Neural progenitor cell (in vitro differentiated cells): ENCODE measurements around the gene IFI27. TPM values are rescaled to one million over a fixed set of nuclear protein-coding genes. Genes with fewer than 3 reads are reported as not detected.
"Not testable (repeated sequence)": the region's sequence is repeated elsewhere in the genome, so short reads cannot be mapped to it uniquely, and the experiment has no call there.

Experiments used
- DNase-seq: peaks from one replicate; pipeline ENCODE4 v3.0.0-alpha.2; 2016; ENCODE audit warnings: low spot score
- H2AFZ ChIP-seq: fragments of 200-600 bp; sonication (generic); replicated peaks from 2 replicates; pipeline ENCODE4 v1.6.1; 2016; ENCODE audit warnings: antibody characterized with exemption
- H3F3A ChIP-seq: fragments of 200-600 bp; sonication (generic); 2 replicates; pipeline ENCODE4 v1.6.1; 2016; ENCODE audit warnings: antibody characterized with exemption, low read depth
- H3K27ac ChIP-seq: fragments of 200-600 bp; sonication (generic); 2 replicates; pipeline ENCODE4 v1.5.1; 2016; ENCODE audit warnings: mild to moderate bottlenecking
- H3K27me3 ChIP-seq: fragments of 200-600 bp; sonication (generic); 2 replicates; pipeline ENCODE4 v1.6.1; 2016; ENCODE audit warnings: mild to moderate bottlenecking, moderate library complexity
- H3K36me3 ChIP-seq: fragments of 200-600 bp; sonication (generic); 2 replicates; pipeline ENCODE4 v1.5.1; 2016
- H3K4me1 ChIP-seq: fragments of 200-600 bp; sonication (generic); 2 replicates; pipeline ENCODE4 v1.6.1; 2016; ENCODE audit warnings: mixed run types
- H3K4me2 ChIP-seq: fragments of 200-600 bp; sonication (generic); 2 replicates; pipeline ENCODE4 v1.6.1; 2016
- H3K4me3 ChIP-seq: fragments of 200-600 bp; sonication (generic); 2 replicates; pipeline ENCODE4 v1.5.1; 2016
- H3K79me2 ChIP-seq: fragments of 200-600 bp; sonication (generic); 2 replicates; pipeline ENCODE4 v1.6.1; 2016; ENCODE audit warnings: low read depth
- H3K9ac ChIP-seq: fragments of 200-600 bp; sonication (generic); 2 replicates; pipeline ENCODE4 v1.6.1; 2016
- H3K9me3 ChIP-seq: fragments of 200-600 bp; sonication (generic); 2 replicates; pipeline ENCODE4 v1.5.1; 2016; ENCODE audit warnings: low read depth
- H4K20me1 ChIP-seq: fragments of 200-600 bp; sonication (generic); 2 replicates; pipeline ENCODE4 v1.6.1; 2016; ENCODE audit warnings: low read depth
- H3K27ac Mint-ChIP-seq: 3 replicates; pipeline ENCODE4 v1.8.0; 2021; ENCODE audit warnings: mixed read lengths
- H3K27me3 Mint-ChIP-seq: 2 replicates; pipeline ENCODE4 v1.8.0; 2022; ENCODE audit warnings: low read depth, mild to moderate bottlenecking, inconsistent platforms, moderate library complexity, mixed read lengths; ENCODE audit not compliant: insufficient read depth
- H3K36me3 Mint-ChIP-seq: 3 replicates; pipeline ENCODE4 v1.8.0; 2021; ENCODE audit warnings: mixed read lengths
- H3K4me1 Mint-ChIP-seq: 3 replicates; pipeline ENCODE4 v1.8.0; 2021; ENCODE audit warnings: mixed read lengths
- H3K4me3 Mint-ChIP-seq: 3 replicates; pipeline ENCODE4 v1.8.0; 2021; ENCODE audit warnings: mild to moderate bottlenecking, moderate library complexity, mixed read lengths
- H3K9me3 Mint-ChIP-seq: 3 replicates; pipeline ENCODE4 v1.8.0; 2020; ENCODE audit warnings: mixed read lengths
- CTCF ChIP-seq: fragments of 200-600 bp; sonication (generic); IDR thresholded peaks from 2 replicates; pipeline ENCODE4 v1.5.1; 2017; ENCODE audit warnings: antibody characterized with exemption, mild to moderate bottlenecking
- EZH2 ChIP-seq: fragments of 200-600 bp; sonication (generic); IDR thresholded peaks from 2 replicates; pipeline ENCODE4 v1.6.1; 2017; ENCODE audit warnings: antibody characterized with exemption, mild to moderate bottlenecking, moderate library complexity
- EZH2phosphoT487 ChIP-seq: fragments of 200-600 bp; sonication (generic); IDR thresholded peaks from 2 replicates; pipeline ENCODE4 v1.6.1; 2017; ENCODE audit warnings: antibody characterized with exemption
- total RNA-seq: library from RNA; depleted of rRNA; stranded (reverse); fragments of >200 nt; gene quantifications from 2 replicates; pipeline ENCODE4 v1.2.3, GENCODE V29; 2015; ENCODE audit warnings: low replicate concordance

The IFI27 gene
- total RNA-seq, 1 donor from 2014 or later, result 0.69 TPM

GRCh38 chr14:94153750-94154342, 43.3 kb downstream of the IFI27 start:
- H3K9me3 ChIP-seq, result no peaks in the 10 kb centered on the region
- no peak for DNase-seq

DNA sequence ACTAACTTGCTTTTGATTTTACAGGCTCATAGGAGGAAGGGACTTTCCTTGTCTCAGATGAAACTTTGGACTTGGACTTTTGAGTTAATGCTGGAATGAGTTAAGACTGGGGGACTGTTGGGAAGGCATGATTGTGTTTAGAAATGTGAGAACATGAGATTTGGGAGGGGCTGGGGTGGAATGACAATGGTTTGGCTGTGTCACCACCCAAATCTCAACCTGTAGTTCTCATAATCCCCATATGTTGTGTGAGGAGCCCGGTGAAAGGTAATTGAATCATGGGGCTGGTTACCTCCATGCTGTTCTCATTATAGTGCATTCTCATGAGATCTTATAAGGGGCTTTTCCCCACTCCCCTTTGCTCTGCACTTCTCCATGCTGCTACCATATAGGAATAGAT, 45.6 kb downstream of the IFI27 start:
- H3K4me3 Mint-ChIP-seq, H3K4me1 ChIP-seq, H3K36me3 ChIP-seq, H3K27ac ChIP-seq, H3K4me2 ChIP-seq, H3K36me3 Mint-ChIP-seq, H3K9me3 ChIP-seq, H3K27me3 Mint-ChIP-seq, DNase-seq, H2AFZ ChIP-seq, H3K9ac ChIP-seq, H3K79me2 ChIP-seq, H3K4me3 ChIP-seq, H4K20me1 ChIP-seq, H3F3A ChIP-seq, H3K27ac Mint-ChIP-seq, H3K27me3 ChIP-seq: not testable (repeated sequence)
- Mint-ChIP-seq H3K4me1 (peaks cover 18% of the 10 kb centered on the region), H3K9me3 (peaks cover 14% of the 10 kb centered on the region)

More at GRCh38 chr14:94153750-94154342, 43.3 kb downstream of the IFI27 start:
- H4K20me1 ChIP-seq, result no peaks in the 10 kb centered on the region
- Mint-ChIP-seq H3K4me1 (peaks cover 18% of the 10 kb centered on the region), H3K36me3 (peaks cover 4% of the 10 kb centered on the region), H3K9me3 (peaks cover 16% of the 10 kb centered on the region), H3K4me3 (no peak overlapping the region), H3K27ac (no peak overlapping the region), H3K27me3 (peaks cover 5% of the 10 kb centered on the region)
- H2AFZ ChIP-seq, result no peak overlapping the region
- no peak overlapping the region for H3K4me3 ChIP-seq
- H3F3A ChIP-seq, result no peaks in the 10 kb centered on the region
- no peak overlapping the region for H3K27ac ChIP-seq
- no peak overlapping the region for H3K4me2 ChIP-seq
- no peaks in the 10 kb centered on the region for H3K27me3 ChIP-seq
- TF ChIP-seq CTCF (no peak), EZH2phosphoT487 (no peak), EZH2 (no peak)
- no peak overlapping the region for H3K9ac ChIP-seq
- H3K79me2 ChIP-seq, result no peaks in the 10 kb centered on the region
- H3K36me3 ChIP-seq, result no peaks in the 10 kb centered on the region
- H3K4me1 ChIP-seq, result no peaks in the 10 kb centered on the region

- Histone ChIP-seq H3K79me2 (no peaks in the 10 kb centered on the region), H3K9ac (no peak overlapping the region), H3K27ac (no peak overlapping the region), H3K36me3 (no peaks in the 10 kb centered on the region), H3F3A (no peaks in the 10 kb centered on the region), H2AFZ (no peak overlapping the region), H3K9me3 (no peaks in the 10 kb centered on the region), H3K27me3 (no peaks in the 10 kb centered on the region), H3K4me3 (no peak overlapping the region), H3K4me1 (no peaks in the 10 kb centered on the region), H4K20me1 (no peaks in the 10 kb centered on the region), H3K4me2 (no peak overlapping the region)
- Mint-ChIP-seq H3K27me3 (peaks cover 5% of the 10 kb centered on the region), H3K9me3 (peaks cover 14% of the 10 kb centered on the region), H3K36me3 (peaks cover 4% of the 10 kb centered on the region), H3K4me3 (no peak overlapping the region), H3K4me1 (peaks cover 21% of the 10 kb centered on the region), H3K27ac (no peak overlapping the region)
- TF ChIP-seq CTCF (no peak), EZH2 (no peak), EZH2phosphoT487 (no peak)
- DNase-seq, result no peak
These were observed 46.7 kb downstream of the IFI27 start for GRCh38 chr14:94157197-94157596.

DNA sequence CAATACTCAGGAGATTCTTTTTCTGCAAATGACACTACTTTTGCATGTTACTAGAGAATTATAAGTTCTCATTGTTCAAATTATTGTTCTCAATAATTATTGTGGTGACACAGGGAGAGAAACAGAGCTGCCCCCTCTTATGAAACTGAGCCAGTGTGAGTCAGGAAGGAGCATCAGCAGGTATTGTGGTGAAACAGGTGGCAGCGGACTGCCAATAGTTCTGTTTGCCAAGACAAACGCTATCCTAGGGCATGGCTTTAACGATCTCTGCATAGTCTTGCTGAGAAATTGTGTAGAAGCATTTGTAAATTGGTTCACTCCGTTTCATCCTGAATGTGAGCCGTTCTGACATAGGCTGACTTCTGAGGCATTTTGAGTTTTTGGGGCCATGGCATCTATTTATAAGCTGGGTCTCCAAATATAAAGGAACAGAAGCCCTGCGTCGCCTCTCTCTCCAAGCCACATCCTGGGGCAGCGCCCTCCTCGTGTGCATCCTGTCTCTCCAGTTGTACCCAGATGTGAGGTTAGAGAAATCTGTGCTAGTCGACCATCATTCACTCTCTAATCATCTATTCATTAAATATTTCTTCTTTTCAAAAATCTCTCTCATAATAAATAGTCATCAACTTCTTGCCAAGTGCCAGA, 47.8 kb downstream of the IFI27 start:
- H3K36me3 ChIP-seq, result no peaks in the 10 kb centered on the region
- H3K27ac ChIP-seq, result no peak overlapping the region
- H3K79me2 ChIP-seq, result no peaks in the 10 kb centered on the region
- no peak for DNase-seq
- H3F3A ChIP-seq, result no peaks in the 10 kb centered on the region
- no peak overlapping the region for H3K4me3 Mint-ChIP-seq
- H3K9me3 ChIP-seq, result no peaks in the 10 kb centered on the region
- no peak overlapping the region for H3K4me3 ChIP-seq
- TF ChIP-seq CTCF, result no peak
- TF ChIP-seq EZH2, result no peak
- no peak for TF ChIP-seq EZH2phosphoT487
- peaks cover 25% of the 10 kb centered on the region for H3K4me1 Mint-ChIP-seq
- no peaks in the 10 kb centered on the region for H4K20me1 ChIP-seq
- peaks cover 4% of the 10 kb centered on the region for H3K36me3 Mint-ChIP-seq
- H3K27ac Mint-ChIP-seq, result no peak overlapping the region
- H2AFZ ChIP-seq, result no peak overlapping the region
- H3K27me3 Mint-ChIP-seq, result peaks cover 5% of the 10 kb centered on the region
- H3K9ac ChIP-seq, result no peak overlapping the region
- no peaks in the 10 kb centered on the region for H3K27me3 ChIP-seq
- peaks cover 1% of the 10 kb centered on the region for H3K4me1 ChIP-seq
- peaks cover 14% of the 10 kb centered on the region for H3K9me3 Mint-ChIP-seq
- H3K4me2 ChIP-seq, result no peak overlapping the region
